Measurements from ENCODE around the gene FASN. TPM values are rescaled to one million over a fixed set of nuclear protein-coding genes. Genes with fewer than 3 reads are reported as not detected.
A peak's percentile ranks its signal among the peaks of the same experiment; 100 is the strongest.

FASN gene
- total and polyA plus RNA-seq, 2 donors (not counting 3 experiments of a cell fraction or from before 2014, with no cell fraction given): 101 to 360 TPM

GRCh38 chr17:82090549-82091263 lies 7.3 kb downstream of the FASN start:
- DNase-seq (ENCODE audit: low read depth, low spot score): no peak
- Histone ChIP-seq H3K4me1 (ENCODE audit: control insufficient read depth, extremely low read depth, insufficient read depth, low read length) (peaks cover under 1% of the 10 kb centered on the region), H3K4me3 (replicated peaks in 1 of 3; ENCODE audit: insufficient read depth in 1 of 3, low read depth in 1 of 3, low read length in 3 of 3) (no peak overlapping the region), H3K36me3 (ENCODE audit: control insufficient read depth in 2 of 2, extremely low read depth in 1 of 2, insufficient read depth in 2 of 2, low read length in 2 of 2) (peaks cover 41 to 79% of the 10 kb centered on the region in 2 experiments), H3K9me1 (replicated peaks; ENCODE audit: control insufficient read depth, extremely low read depth, insufficient read depth, low read length) (no peaks in the 10 kb centered on the region), H3K27me3 (ENCODE audit: control insufficient read depth in 2 of 2, insufficient read depth in 2 of 2, low read length in 2 of 2) (no peaks in the 10 kb centered on the region), H3K9me3 (replicated peaks; ENCODE audit: control insufficient read depth, insufficient read depth, low read length) (no peaks in the 10 kb centered on the region), H3K4me2 (ENCODE audit: insufficient read depth, low read length) (no peak overlapping the region), H3K79me2 (ENCODE audit: control insufficient read depth, insufficient read depth, low read length) (peaks cover 36% of the 10 kb centered on the region), H4K20me1 (replicated peaks; ENCODE audit: control insufficient read depth, extremely low read depth, insufficient read depth, low read length) (no peaks in the 10 kb centered on the region), H2AFZ (ENCODE audit: low read depth, low read length) (no peak overlapping the region), H3K9ac (replicated peaks; ENCODE audit: extremely low read depth, insufficient read depth, low read length) (no peak overlapping the region), H3K27ac (ENCODE audit: insufficient read depth, low read depth, low read length) (no peak overlapping the region)
- CTCF ChIA-PET: interaction anchor here (0.5 to 4.4 kb wide), 2 partner anchors 60 to 183 kb away, joined by 4 to 13 read pairs; partner anchors contain the start of genes CSNK1D and RAC3
- no peak for TF ChIP-seq JUN (IDR thresholded peaks at IDR 0.05; ENCODE audit: borderline replicate concordance, insufficient read depth, insufficient read length, low read depth)
- no peak for TF ChIP-seq EZH2 (IDR thresholded peaks at IDR 0.05; ENCODE audit: borderline replicate concordance, low read depth, low read length, severe bottlenecking)
- TF ChIP-seq MAX (IDR thresholded peaks at IDR 0.05; ENCODE audit: insufficient read depth, insufficient read length): no peak
- no peak for TF ChIP-seq MYC (IDR thresholded peaks at IDR 0.05; ENCODE audit: low read depth, low read length)
- TF ChIP-seq, protein P1, sequence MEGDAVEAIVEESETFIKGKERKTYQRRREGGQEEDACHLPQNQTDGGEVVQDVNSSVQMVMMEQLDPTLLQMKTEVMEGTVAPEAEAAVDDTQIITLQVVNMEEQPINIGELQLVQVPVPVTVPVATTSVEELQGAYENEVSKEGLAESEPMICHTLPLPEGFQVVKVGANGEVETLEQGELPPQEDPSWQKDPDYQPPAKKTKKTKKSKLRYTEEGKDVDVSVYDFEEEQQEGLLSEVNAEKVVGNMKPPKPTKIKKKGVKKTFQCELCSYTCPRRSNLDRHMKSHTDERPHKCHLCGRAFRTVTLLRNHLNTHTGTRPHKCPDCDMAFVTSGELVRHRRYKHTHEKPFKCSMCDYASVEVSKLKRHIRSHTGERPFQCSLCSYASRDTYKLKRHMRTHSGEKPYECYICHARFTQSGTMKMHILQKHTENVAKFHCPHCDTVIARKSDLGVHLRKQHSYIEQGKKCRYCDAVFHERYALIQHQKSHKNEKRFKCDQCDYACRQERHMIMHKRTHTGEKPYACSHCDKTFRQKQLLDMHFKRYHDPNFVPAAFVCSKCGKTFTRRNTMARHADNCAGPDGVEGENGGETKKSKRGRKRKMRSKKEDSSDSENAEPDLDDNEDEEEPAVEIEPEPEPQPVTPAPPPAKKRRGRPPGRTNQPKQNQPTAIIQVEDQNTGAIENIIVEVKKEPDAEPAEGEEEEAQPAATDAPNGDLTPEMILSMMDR (IDR thresholded peaks at IDR 0.05; ENCODE audit: extremely low read depth in 1 of 2, insufficient read depth in 1 of 2, low read depth in 1 of 2, low read length in 2 of 2): no peak
- TF ChIP-seq GATA2 (IDR thresholded peaks at IDR 0.05; ENCODE audit: insufficient read depth, insufficient read length, low read depth, low read length): no peak
- no peak for TF ChIP-seq POLR2A (IDR thresholded peaks at IDR 0.05; ENCODE audit: low read depth, low read length)
- intact Hi-C loops (cut with micrococcal nuclease): no loop called here
- no peak for FAIRE-seq
- dilution Hi-C loops (cut with MboI; ENCODE audit: extremely low pct_ligation_motif_present, low sequenced_read_pairs): no loop called here
- POLR2A ChIA-PET: no interaction called here
- BruUV-seq (replicated peaks): TSS peak; percentile 5
